Daoy (cell line): ENCODE results near the gene CROT. TPM values are rescaled to one million over a fixed set of nuclear protein-coding genes. Genes with fewer than 3 reads are reported as not detected.

ENCODE experiments used
- DNase-seq: peaks from one replicate; pipeline ENCODE4 v3.0.0-alpha.2; 2015; ENCODE audit warnings: low read depth
- total RNA-seq: library from RNA; depleted of rRNA; stranded (reverse); fragments of >200 nt; shearing (Covaris generic); gene quantifications from 2 replicates; pipeline ENCODE4 v1.2.3, GENCODE V29; 2014; rRNA removed

CROT gene
- total RNA-seq, 1 experiment from 2014 or later, result 10.2 TPM

GRCh38 chr7:87413951-87414793 lies 68.7 kb downstream of the CROT start:
- DNase-seq, result peak; percentile 63

GRCh38 chr7:87414794-87415188 lies 69.3 kb downstream of the CROT start:
- no peak for DNase-seq

- DNase-seq, result peak; percentile 47
Observed at GRCh38 chr7:87416682-87417587, 71.5 kb downstream of the CROT start.

- no peak for DNase-seq
Observed at GRCh38 chr7:87420173-87420572, 74.7 kb downstream of the CROT start.

- no peak for DNase-seq
Observed at GRCh38 chr7:87424075-87424474, 78.6 kb downstream of the CROT start.

- no peak for DNase-seq
Observed at GRCh38 chr7:87426160-87426559, 80.7 kb downstream of the CROT start.

- no peak for DNase-seq
Observed at GRCh38 chr7:87427288-87427687, 81.8 kb downstream of the CROT start.

- no peak for DNase-seq
Observed at GRCh38 chr7:87432536-87432935, 87.1 kb downstream of the CROT start.

GRCh38 chr7:87435546-87435945 lies 90.1 kb downstream of the CROT start:
- peak; percentile 33 for DNase-seq

- DNase-seq, result no peak
Observed at GRCh38 chr7:87445897-87446296, 100.4 kb downstream of the CROT start.

GRCh38 chr7:87447116-87447635 lies 101.7 kb downstream of the CROT start:
- DNase-seq, result peak; percentile 12

GRCh38 chr7:87448388-87448787 lies 102.9 kb downstream of the CROT start:
- no peak for DNase-seq

Other genes with a start within 250 kb of the CROT start
- 39.8 and 43.8 TPM in 2 replicates for gene DMTF1, start 193.2 kb upstream of the CROT start, total RNA-seq
- 38.4 and 69.3 TPM in 2 replicates for gene TMEM243, start 125.9 kb upstream of the CROT start, total RNA-seq
- gene ABCB4, start 130.0 kb downstream of the CROT start, total RNA-seq, result 0.27 and 1.5 TPM in 2 replicates